HG03521 (cell line): ENCODE data around the gene TUBD1.
"Not testable (repeated sequence)": the region's sequence is repeated elsewhere in the genome, so short reads cannot be mapped to it uniquely, and the experiment has no call there.

ENCODE experiments used
- ATAC-seq: cut with Tn5 transposase; IDR thresholded peaks from one replicate; pipeline ENCODE4 v1.9.1; 2021; ENCODE audit warnings: mild to moderate bottlenecking, moderate library complexity; ENCODE audit not compliant: unreplicated experiment

The TUBD1 gene

GRCh38 chr17:59876107-59876506, 16.6 kb downstream of the TUBD1 start:
- no peak for ATAC-seq

- ATAC-seq = no peak
These were observed 18.4 kb downstream of the TUBD1 start for GRCh38 chr17:59874376-59874775.

- not testable (repeated sequence) for ATAC-seq
These were observed 19.3 kb downstream of the TUBD1 start for GRCh38 chr17:59873414-59873813.

- no peak for ATAC-seq
These were observed 20.4 kb downstream of the TUBD1 start for GRCh38 chr17:59872351-59872750.

- no peak for ATAC-seq
These were observed 22.3 kb downstream of the TUBD1 start for GRCh38 chr17:59870482-59870881.

- ATAC-seq = no peak
These were observed 22.9 kb downstream of the TUBD1 start for GRCh38 chr17:59869941-59870218.

- ATAC-seq = no peak
These were observed 29.1 kb downstream of the TUBD1 start for GRCh38 chr17:59863616-59864015.

- ATAC-seq = no peak
These were observed 33.2 kb downstream of the TUBD1 start for GRCh38 chr17:59859444-59860025.

GRCh38 chr17:59858932-59859331, 33.8 kb downstream of the TUBD1 start:
- ATAC-seq = no peak

GRCh38 chr17:59858167-59858816, 34.5 kb downstream of the TUBD1 start:
- no peak for ATAC-seq

GRCh38 chr17:59856859-59857794, 35.6 kb downstream of the TUBD1 start:
- ATAC-seq = no peak

GRCh38 chr17:59853919-59854729, 38.6 kb downstream of the TUBD1 start:
- not testable (repeated sequence) for ATAC-seq

GRCh38 chr17:59853168-59853918, 39.4 kb downstream of the TUBD1 start:
- ATAC-seq = no peak

- ATAC-seq = not testable (repeated sequence)
These were observed 39.9 kb downstream of the TUBD1 start for GRCh38 chr17:59852847-59853167.

GRCh38 chr17:59851439-59852375, 41.0 kb downstream of the TUBD1 start:
- no peak for ATAC-seq

- ATAC-seq = not testable (repeated sequence)
These were observed 42.4 kb downstream of the TUBD1 start for GRCh38 chr17:59850311-59850710.

- no peak for ATAC-seq
These were observed 44.0 kb downstream of the TUBD1 start for GRCh38 chr17:59848778-59849177.

GRCh38 chr17:59848385-59848668, 44.4 kb downstream of the TUBD1 start:
- ATAC-seq = no peak

- no peak for ATAC-seq
These were observed 46.2 kb downstream of the TUBD1 start for GRCh38 chr17:59846394-59847165.
